ENCODE measurements around the gene MCMBP. TPM values are rescaled to one million over a fixed set of nuclear protein-coding genes. Genes with fewer than 3 reads are reported as not detected.
A peak's percentile ranks its signal among the peaks of the same experiment; 100 is the strongest.

Gene MCMBP
- total RNA-seq, 1 experiment from 2014 or later = 87.1 TPM

DNA sequence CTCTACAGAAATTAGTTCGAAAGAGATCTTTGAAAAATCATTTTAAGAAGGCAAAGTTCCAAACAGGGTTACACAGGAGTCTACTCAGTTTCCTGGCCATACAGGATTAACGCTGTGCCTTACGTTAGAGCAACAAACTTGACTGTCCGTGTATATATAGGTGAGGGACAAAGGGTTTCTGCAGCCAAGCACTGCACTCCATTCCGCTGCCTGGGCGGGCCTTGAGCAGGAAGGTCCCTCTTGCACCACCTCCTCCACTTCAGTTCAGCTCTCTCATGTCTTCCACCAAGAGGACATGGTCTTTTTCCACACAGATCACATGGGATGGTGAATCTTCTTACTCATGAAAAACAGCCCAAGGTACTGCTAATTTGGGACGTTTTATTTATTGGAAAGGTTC lies 43.2 kb downstream of the MCMBP start:
- H2BK120ac ChIP-seq (ENCODE audit: low read depth, low read length, poor library complexity, severe bottlenecking) = no peak overlapping the region
- no peak for DNase-seq
- Mint-ChIP-seq H3K27ac (peak overlapping the region; percentile 2 to 88 (median 78); a peak in 4 of 7 replicates), H3K36me3 (ENCODE audit: insufficient read depth in 1 of 3, low read depth in 3 of 3) (peaks cover 28 to 86% (median 71%) of the 10 kb centered on the region in 3 experiments; a peak in 6 of 7 replicates), H3K4me3 (no peak overlapping the region), H3K27me3 (ENCODE audit: low read depth) (no peaks in the 10 kb centered on the region), H3K4me1 (no peaks in the 10 kb centered on the region), H3K9me3 (no peaks in the 10 kb centered on the region)
- H2BK15ac ChIP-seq (ENCODE audit: low read depth, low read length) = no peak overlapping the region
- no peaks in the 10 kb centered on the region for H3K79me1 ChIP-seq (ENCODE audit: insufficient read depth, low read depth, low read length, poor library complexity, severe bottlenecking)
- H3K14ac ChIP-seq (ENCODE audit: insufficient read depth, low read length) = no peak overlapping the region
- H4K20me1 ChIP-seq (ENCODE audit: control insufficient read depth, insufficient read depth, insufficient read length) = no peaks in the 10 kb centered on the region
- no peak overlapping the region for H2AFZ ChIP-seq (ENCODE audit: low read length)
- no peak overlapping the region for H2BK5ac ChIP-seq (ENCODE audit: insufficient read length, low read length)
- no peak overlapping the region for H3K23ac ChIP-seq (ENCODE audit: insufficient read length, low read depth, low read length)
- no peak overlapping the region for H2BK12ac ChIP-seq (ENCODE audit: insufficient read length, low read depth, low read length)
- H4K91ac ChIP-seq (ENCODE audit: insufficient read length, low read depth, low read length) = no peak overlapping the region
- H2AK5ac ChIP-seq (ENCODE audit: insufficient read length, low read length) = no peak overlapping the region
- TF ChIP-seq, protein P1, sequence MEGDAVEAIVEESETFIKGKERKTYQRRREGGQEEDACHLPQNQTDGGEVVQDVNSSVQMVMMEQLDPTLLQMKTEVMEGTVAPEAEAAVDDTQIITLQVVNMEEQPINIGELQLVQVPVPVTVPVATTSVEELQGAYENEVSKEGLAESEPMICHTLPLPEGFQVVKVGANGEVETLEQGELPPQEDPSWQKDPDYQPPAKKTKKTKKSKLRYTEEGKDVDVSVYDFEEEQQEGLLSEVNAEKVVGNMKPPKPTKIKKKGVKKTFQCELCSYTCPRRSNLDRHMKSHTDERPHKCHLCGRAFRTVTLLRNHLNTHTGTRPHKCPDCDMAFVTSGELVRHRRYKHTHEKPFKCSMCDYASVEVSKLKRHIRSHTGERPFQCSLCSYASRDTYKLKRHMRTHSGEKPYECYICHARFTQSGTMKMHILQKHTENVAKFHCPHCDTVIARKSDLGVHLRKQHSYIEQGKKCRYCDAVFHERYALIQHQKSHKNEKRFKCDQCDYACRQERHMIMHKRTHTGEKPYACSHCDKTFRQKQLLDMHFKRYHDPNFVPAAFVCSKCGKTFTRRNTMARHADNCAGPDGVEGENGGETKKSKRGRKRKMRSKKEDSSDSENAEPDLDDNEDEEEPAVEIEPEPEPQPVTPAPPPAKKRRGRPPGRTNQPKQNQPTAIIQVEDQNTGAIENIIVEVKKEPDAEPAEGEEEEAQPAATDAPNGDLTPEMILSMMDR (conservative IDR thresholded peaks at IDR 0.05) = no peak
- H3K9ac ChIP-seq (ENCODE audit: extremely low read depth, insufficient read length, low read length) = no peak overlapping the region
- no peak overlapping the region for H4K8ac ChIP-seq (replicated peaks; ENCODE audit: insufficient read length, low read depth, low read length)
- no peak overlapping the region for H4K5ac ChIP-seq (ENCODE audit: insufficient read length, low read depth, low read length)
- WGBS (ENCODE audit: extremely low coverage, insufficient read length, low lambda C conversion rate) = no CpG with 5 or more reads among the region's 7 CpGs
- H3K79me2 ChIP-seq (ENCODE audit: insufficient read depth, low read length) = no peaks in the 10 kb centered on the region
- H3K4me1 ChIP-seq (ENCODE audit: insufficient read depth, low read length) = no peaks in the 10 kb centered on the region
- no peaks in the 10 kb centered on the region for H3K23me2 ChIP-seq (ENCODE audit: insufficient read length, low read depth, low read length, poor library complexity, severe bottlenecking)
- H3K56ac ChIP-seq (ENCODE audit: insufficient read length, low read depth, low read length) = no peak overlapping the region
- no peaks in the 10 kb centered on the region for H3K27me3 ChIP-seq (ENCODE audit: insufficient read depth, low read length)
- no peak overlapping the region for H3K4ac ChIP-seq (ENCODE audit: low read depth, low read length)
- no peak overlapping the region for H2BK20ac ChIP-seq (ENCODE audit: low read depth, low read length, poor library complexity, severe bottlenecking)
- H3K18ac ChIP-seq (ENCODE audit: insufficient read length, low read depth, low read length) = no peak overlapping the region
- H3K27ac ChIP-seq (ENCODE audit: insufficient read length, low read depth, low read length) = no peak overlapping the region
- H3K4me2 ChIP-seq (ENCODE audit: insufficient read depth, insufficient read length, low read length) = no peak overlapping the region
- no peaks in the 10 kb centered on the region for H3K9me3 ChIP-seq (ENCODE audit: control insufficient read depth, low read depth, low read length)
- H3T11ph ChIP-seq (ENCODE audit: low read length) = no peak overlapping the region
